Measurements from ENCODE around the gene NAT9. TPM values are rescaled to one million over a fixed set of nuclear protein-coding genes. Genes with fewer than 3 reads are reported as not detected.

The NAT9 gene
- total RNA-seq, 1 experiment from 2014 or later: 63.5 TPM

DNA sequence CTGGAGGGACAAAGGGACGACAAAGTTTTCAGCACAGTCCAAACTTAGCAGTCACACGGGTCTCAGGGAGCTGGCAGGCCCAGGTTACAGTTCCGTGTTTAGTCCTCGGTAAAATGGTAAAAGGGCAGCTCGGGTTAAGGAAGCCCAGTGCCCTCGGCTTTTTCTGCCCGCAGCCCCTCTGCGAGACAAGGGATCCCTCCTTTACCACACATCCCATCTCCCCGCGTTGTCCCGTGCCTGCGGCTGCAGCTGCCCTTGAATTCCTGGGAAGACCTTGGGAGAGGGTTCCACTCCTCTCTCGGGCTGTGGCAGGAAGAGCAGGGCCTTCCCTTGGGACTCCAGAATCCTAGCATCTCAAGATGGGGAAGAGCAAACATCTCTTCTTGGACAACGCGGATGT, 46.3 kb downstream of the NAT9 start:
- TF ChIP-seq CTCF (conservative IDR thresholded peaks at IDR 0.05): no peak
- Histone ChIP-seq H3K23me2 (ENCODE audit: insufficient read length, low read depth, low read length, poor library complexity, severe bottlenecking) (no peaks in the 10 kb centered on the region), H3K4ac (ENCODE audit: low read depth, low read length) (no peak overlapping the region), H3T11ph (ENCODE audit: low read length) (no peak overlapping the region), H3K79me1 (ENCODE audit: insufficient read depth, low read depth, low read length, poor library complexity, severe bottlenecking) (no peaks in the 10 kb centered on the region), H3K18ac (ENCODE audit: insufficient read length, low read depth, low read length) (no peak overlapping the region), H3K27ac (ENCODE audit: insufficient read length, low read depth, low read length) (no peak overlapping the region), H3K23ac (ENCODE audit: insufficient read length, low read depth, low read length) (no peak overlapping the region), H2BK120ac (ENCODE audit: low read depth, low read length, poor library complexity, severe bottlenecking) (no peak overlapping the region), H2AK5ac (ENCODE audit: insufficient read length, low read length) (no peak overlapping the region), H3K9me3 (ENCODE audit: control insufficient read depth, low read depth, low read length) (no peaks in the 10 kb centered on the region), H3K4me1 (ENCODE audit: insufficient read depth, low read length) (no peaks in the 10 kb centered on the region), H2BK12ac (ENCODE audit: insufficient read length, low read depth, low read length) (no peak overlapping the region), H4K20me1 (ENCODE audit: control insufficient read depth, insufficient read depth, insufficient read length) (no peaks in the 10 kb centered on the region), H3K79me2 (ENCODE audit: insufficient read depth, low read length) (no peaks in the 10 kb centered on the region), H3K9ac (ENCODE audit: extremely low read depth, insufficient read length, low read length) (no peak overlapping the region), H3K14ac (ENCODE audit: insufficient read depth, low read length) (no peak overlapping the region), H4K5ac (ENCODE audit: insufficient read length, low read depth, low read length) (no peak overlapping the region), H2BK20ac (ENCODE audit: low read depth, low read length, poor library complexity, severe bottlenecking) (no peak overlapping the region), H4K91ac (ENCODE audit: insufficient read length, low read depth, low read length) (no peak overlapping the region), H2BK15ac (ENCODE audit: low read depth, low read length) (no peak overlapping the region), H3K56ac (ENCODE audit: insufficient read length, low read depth, low read length) (no peak overlapping the region), H4K8ac (replicated peaks; ENCODE audit: insufficient read length, low read depth, low read length) (no peak overlapping the region), H3K4me2 (ENCODE audit: insufficient read depth, insufficient read length, low read length) (no peak overlapping the region), H2AFZ (ENCODE audit: low read length) (no peak overlapping the region), H3K27me3 (ENCODE audit: insufficient read depth, low read length) (no peaks in the 10 kb centered on the region; the same call in 1 of the 2 replicates), H2BK5ac (ENCODE audit: insufficient read length, low read length) (no peak overlapping the region)
- Mint-ChIP-seq H3K4me1 (peaks cover 0 to 3% of the 10 kb centered on the region in 2 experiments; a peak in 1 of 4 replicates), H3K9me3 (no peaks in the 10 kb centered on the region), H3K27ac (no peak overlapping the region), H3K27me3 (ENCODE audit: low read depth) (peaks cover 12% of the 10 kb centered on the region), H3K4me3 (no peak overlapping the region), H3K36me3 (ENCODE audit: insufficient read depth in 1 of 3, low read depth in 3 of 3) (no peaks in the 10 kb centered on the region)
- no CpG with 5 or more reads among the region's 15 CpGs for WGBS (ENCODE audit: extremely low coverage, insufficient read length, low lambda C conversion rate)
- no peak for DNase-seq
